Esophagus squamous epithelium (tissue), 4 donors: ENCODE measurements around the gene BMP2.

Source experiments
- POLR2A ChIP-seq, 4 donors: fragments of 450-650 bp; IDR thresholded peaks; one replicate each; pipeline ENCODE4 v1.6.1; 2017; ENCODE audit warnings: antibody characterized with exemption in 4 of 4, mild to moderate bottlenecking in 4 of 4, moderate library complexity in 3 of 4
- TF ChIP-seq, protein P1 (sequence below), 6 experiments: fragments of 450-650 bp in 4 of 6; fragments of 200-600 bp in 2 of 6; sonication (generic) in 2 of 6; IDR thresholded peaks; one replicate each; pipeline ENCODE4 v1.5.1; 2016 to 2019; ENCODE audit warnings: antibody characterized with exemption in 6 of 6, mild to moderate bottlenecking in 4 of 6, moderate library complexity in 4 of 6

DNA sequence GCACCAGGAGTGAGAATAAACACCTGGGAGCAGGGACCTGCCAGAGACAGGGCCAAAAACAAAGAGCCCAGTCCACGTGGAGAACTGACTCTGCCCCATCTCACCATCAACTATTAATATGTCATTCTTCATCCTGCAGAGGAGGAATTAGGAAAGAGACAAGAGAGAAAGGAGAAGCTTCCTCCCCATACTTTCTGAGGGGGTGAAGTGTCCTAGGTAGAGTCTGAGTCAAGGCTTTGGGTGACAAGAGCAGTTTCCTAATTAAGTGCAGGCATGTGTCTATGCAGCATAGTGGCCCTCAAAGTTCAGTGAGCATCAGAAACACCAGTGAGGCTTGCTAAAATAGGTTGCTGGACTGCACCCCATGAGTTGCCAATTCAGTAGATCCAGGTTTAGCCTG, 40.7 kb upstream of the BMP2 start:
- no peak for TF ChIP-seq POLR2A (IDR thresholded peaks at IDR 0.05)
- TF ChIP-seq, protein P1, sequence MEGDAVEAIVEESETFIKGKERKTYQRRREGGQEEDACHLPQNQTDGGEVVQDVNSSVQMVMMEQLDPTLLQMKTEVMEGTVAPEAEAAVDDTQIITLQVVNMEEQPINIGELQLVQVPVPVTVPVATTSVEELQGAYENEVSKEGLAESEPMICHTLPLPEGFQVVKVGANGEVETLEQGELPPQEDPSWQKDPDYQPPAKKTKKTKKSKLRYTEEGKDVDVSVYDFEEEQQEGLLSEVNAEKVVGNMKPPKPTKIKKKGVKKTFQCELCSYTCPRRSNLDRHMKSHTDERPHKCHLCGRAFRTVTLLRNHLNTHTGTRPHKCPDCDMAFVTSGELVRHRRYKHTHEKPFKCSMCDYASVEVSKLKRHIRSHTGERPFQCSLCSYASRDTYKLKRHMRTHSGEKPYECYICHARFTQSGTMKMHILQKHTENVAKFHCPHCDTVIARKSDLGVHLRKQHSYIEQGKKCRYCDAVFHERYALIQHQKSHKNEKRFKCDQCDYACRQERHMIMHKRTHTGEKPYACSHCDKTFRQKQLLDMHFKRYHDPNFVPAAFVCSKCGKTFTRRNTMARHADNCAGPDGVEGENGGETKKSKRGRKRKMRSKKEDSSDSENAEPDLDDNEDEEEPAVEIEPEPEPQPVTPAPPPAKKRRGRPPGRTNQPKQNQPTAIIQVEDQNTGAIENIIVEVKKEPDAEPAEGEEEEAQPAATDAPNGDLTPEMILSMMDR (IDR thresholded peaks at IDR 0.05) = no peak
